Measurements from ENCODE around the gene AKAP8L. TPM values are rescaled to one million over a fixed set of nuclear protein-coding genes. Genes with fewer than 3 reads are reported as not detected.

AKAP8L gene
- polyA plus RNA-seq, 1 of the 3 experiments (the other 2 are of a cell fraction), result 44.7 TPM

DNA sequence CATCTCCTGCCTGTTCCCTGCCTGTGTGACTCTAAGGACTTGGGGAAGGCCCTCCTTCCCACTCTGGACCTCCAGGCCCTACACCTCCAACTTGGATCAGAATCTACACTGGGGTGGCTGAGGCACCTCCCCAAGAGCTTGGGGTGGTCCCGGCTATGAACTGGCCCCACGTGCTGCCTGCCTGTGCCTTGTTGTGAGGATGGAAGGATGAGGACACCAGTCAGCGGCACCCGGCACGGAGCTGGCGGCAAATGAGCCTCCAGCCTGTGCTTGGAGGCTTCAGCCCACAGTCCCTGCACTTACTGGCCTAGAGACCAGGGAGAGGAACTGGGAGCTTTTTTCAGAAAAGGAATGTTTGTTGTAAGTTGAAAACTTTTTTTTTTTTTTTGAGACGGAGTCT, 47.7 kb downstream of the AKAP8L start:
- Histone ChIP-seq H3F3A (replicated peaks; ENCODE audit: insufficient read depth) (no peaks in the 10 kb centered on the region), H3K4me1 (ENCODE audit: control insufficient read depth in 1 of 2, insufficient read depth in 2 of 2, low read depth in 1 of 2, low read length in 1 of 2) (peaks cover 0 to 10% of the 10 kb centered on the region in 2 experiments; a peak in 1 of 4 replicates), H3K27me3 (ENCODE audit: insufficient read depth) (no peaks in the 10 kb centered on the region), H3K27ac (ENCODE audit: low read depth in 2 of 2, low read length in 1 of 2) (no peak overlapping the region), H3K36me3 (replicated peaks in 1 of 2; ENCODE audit: control insufficient read depth in 1 of 2, insufficient read depth in 2 of 2, low read length in 1 of 2) (peaks cover 28 to 64% of the 10 kb centered on the region in 2 experiments), H3K9ac (no peak overlapping the region), H2AFZ (ENCODE audit: low read depth) (no peak overlapping the region), H3K79me2 (ENCODE audit: insufficient read depth) (peaks cover 43% of the 10 kb centered on the region), H3K4me3 (ENCODE audit: low read depth in 2 of 2, low read length in 1 of 2) (no peak overlapping the region), H3K9me2 (no peaks in the 10 kb centered on the region), H4K20me1 (ENCODE audit: insufficient read depth) (peaks cover 36% of the 10 kb centered on the region), H3K4me2 (no peak overlapping the region), H3K9me3 (no peaks in the 10 kb centered on the region)
- WGBS (ENCODE audit: low lambda C conversion rate), result 100% methylated on average over 2 of the region's 7 CpGs
- TF ChIP-seq, protein P1, sequence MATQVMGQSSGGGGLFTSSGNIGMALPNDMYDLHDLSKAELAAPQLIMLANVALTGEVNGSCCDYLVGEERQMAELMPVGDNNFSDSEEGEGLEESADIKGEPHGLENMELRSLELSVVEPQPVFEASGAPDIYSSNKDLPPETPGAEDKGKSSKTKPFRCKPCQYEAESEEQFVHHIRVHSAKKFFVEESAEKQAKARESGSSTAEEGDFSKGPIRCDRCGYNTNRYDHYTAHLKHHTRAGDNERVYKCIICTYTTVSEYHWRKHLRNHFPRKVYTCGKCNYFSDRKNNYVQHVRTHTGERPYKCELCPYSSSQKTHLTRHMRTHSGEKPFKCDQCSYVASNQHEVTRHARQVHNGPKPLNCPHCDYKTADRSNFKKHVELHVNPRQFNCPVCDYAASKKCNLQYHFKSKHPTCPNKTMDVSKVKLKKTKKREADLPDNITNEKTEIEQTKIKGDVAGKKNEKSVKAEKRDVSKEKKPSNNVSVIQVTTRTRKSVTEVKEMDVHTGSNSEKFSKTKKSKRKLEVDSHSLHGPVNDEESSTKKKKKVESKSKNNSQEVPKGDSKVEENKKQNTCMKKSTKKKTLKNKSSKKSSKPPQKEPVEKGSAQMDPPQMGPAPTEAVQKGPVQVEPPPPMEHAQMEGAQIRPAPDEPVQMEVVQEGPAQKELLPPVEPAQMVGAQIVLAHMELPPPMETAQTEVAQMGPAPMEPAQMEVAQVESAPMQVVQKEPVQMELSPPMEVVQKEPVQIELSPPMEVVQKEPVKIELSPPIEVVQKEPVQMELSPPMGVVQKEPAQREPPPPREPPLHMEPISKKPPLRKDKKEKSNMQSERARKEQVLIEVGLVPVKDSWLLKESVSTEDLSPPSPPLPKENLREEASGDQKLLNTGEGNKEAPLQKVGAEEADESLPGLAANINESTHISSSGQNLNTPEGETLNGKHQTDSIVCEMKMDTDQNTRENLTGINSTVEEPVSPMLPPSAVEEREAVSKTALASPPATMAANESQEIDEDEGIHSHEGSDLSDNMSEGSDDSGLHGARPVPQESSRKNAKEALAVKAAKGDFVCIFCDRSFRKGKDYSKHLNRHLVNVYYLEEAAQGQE (IDR thresholded peaks at IDR 0.05; ENCODE audit: low read depth, low read length), result no peak
- no peak for TF ChIP-seq YY1 (IDR thresholded peaks at IDR 0.05; ENCODE audit: low read depth)
- TF ChIP-seq, protein P2, sequence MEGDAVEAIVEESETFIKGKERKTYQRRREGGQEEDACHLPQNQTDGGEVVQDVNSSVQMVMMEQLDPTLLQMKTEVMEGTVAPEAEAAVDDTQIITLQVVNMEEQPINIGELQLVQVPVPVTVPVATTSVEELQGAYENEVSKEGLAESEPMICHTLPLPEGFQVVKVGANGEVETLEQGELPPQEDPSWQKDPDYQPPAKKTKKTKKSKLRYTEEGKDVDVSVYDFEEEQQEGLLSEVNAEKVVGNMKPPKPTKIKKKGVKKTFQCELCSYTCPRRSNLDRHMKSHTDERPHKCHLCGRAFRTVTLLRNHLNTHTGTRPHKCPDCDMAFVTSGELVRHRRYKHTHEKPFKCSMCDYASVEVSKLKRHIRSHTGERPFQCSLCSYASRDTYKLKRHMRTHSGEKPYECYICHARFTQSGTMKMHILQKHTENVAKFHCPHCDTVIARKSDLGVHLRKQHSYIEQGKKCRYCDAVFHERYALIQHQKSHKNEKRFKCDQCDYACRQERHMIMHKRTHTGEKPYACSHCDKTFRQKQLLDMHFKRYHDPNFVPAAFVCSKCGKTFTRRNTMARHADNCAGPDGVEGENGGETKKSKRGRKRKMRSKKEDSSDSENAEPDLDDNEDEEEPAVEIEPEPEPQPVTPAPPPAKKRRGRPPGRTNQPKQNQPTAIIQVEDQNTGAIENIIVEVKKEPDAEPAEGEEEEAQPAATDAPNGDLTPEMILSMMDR (IDR thresholded peaks at IDR 0.05), result no peak
- no peak for TF ChIP-seq NRF1 (IDR thresholded peaks at IDR 0.05; ENCODE audit: low read depth, low read length)
- TF ChIP-seq RXRA (IDR thresholded peaks at IDR 0.05; ENCODE audit: borderline replicate concordance, low read depth), result no peak
- TF ChIP-seq FOXM1 (IDR thresholded peaks at IDR 0.05; ENCODE audit: low read depth), result no peak
- TF ChIP-seq, protein P3, sequence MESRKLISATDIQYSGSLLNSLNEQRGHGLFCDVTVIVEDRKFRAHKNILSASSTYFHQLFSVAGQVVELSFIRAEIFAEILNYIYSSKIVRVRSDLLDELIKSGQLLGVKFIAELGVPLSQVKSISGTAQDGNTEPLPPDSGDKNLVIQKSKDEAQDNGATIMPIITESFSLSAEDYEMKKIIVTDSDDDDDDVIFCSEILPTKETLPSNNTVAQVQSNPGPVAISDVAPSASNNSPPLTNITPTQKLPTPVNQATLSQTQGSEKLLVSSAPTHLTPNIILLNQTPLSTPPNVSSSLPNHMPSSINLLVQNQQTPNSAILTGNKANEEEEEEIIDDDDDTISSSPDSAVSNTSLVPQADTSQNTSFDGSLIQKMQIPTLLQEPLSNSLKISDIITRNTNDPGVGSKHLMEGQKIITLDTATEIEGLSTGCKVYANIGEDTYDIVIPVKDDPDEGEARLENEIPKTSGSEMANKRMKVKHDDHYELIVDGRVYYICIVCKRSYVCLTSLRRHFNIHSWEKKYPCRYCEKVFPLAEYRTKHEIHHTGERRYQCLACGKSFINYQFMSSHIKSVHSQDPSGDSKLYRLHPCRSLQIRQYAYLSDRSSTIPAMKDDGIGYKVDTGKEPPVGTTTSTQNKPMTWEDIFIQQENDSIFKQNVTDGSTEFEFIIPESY (IDR thresholded peaks at IDR 0.05; ENCODE audit: borderline replicate concordance, low read depth), result no peak
- no peak for TF ChIP-seq ELF1 (IDR thresholded peaks at IDR 0.05)
- no peak for TF ChIP-seq TAF1 (IDR thresholded peaks at IDR 0.05; ENCODE audit: borderline replicate concordance, low read depth, low read length)
- no peak for TF ChIP-seq MXI1 (IDR thresholded peaks at IDR 0.05; ENCODE audit: low read depth, low read length)
- TF ChIP-seq NFIC (IDR thresholded peaks at IDR 0.05; ENCODE audit: borderline replicate concordance), result no peak
- TF ChIP-seq, protein P4, sequence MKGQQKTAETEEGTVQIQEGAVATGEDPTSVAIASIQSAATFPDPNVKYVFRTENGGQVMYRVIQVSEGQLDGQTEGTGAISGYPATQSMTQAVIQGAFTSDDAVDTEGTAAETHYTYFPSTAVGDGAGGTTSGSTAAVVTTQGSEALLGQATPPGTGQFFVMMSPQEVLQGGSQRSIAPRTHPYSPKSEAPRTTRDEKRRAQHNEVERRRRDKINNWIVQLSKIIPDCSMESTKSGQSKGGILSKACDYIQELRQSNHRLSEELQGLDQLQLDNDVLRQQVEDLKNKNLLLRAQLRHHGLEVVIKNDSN (IDR thresholded peaks at IDR 0.05; ENCODE audit: borderline replicate concordance, low read depth), result no peak
- TF ChIP-seq MEF2A (IDR thresholded peaks at IDR 0.05; ENCODE audit: borderline replicate concordance, low read depth), result no peak
- TF ChIP-seq SIN3A (IDR thresholded peaks at IDR 0.05; ENCODE audit: borderline replicate concordance, low read depth, low read length), result no peak
- TF ChIP-seq, protein P5, sequence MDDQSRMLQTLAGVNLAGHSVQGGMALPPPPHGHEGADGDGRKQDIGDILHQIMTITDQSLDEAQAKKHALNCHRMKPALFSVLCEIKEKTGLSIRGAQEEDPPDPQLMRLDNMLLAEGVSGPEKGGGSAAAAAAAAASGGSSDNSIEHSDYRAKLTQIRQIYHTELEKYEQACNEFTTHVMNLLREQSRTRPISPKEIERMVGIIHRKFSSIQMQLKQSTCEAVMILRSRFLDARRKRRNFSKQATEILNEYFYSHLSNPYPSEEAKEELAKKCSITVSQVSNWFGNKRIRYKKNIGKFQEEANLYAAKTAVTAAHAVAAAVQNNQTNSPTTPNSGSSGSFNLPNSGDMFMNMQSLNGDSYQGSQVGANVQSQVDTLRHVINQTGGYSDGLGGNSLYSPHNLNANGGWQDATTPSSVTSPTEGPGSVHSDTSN (IDR thresholded peaks at IDR 0.05), result no peak
- TF ChIP-seq, protein P6, sequence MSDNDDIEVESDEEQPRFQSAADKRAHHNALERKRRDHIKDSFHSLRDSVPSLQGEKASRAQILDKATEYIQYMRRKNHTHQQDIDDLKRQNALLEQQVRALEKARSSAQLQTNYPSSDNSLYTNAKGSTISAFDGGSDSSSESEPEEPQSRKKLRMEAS (IDR thresholded peaks at IDR 0.05; ENCODE audit: low read depth), result no peak
- TF ChIP-seq FOXJ3 (CRISPR knock-in tag; IDR thresholded peaks at IDR 0.05), result no peak
- TF ChIP-seq TEAD4 (IDR thresholded peaks at IDR 0.05; ENCODE audit: borderline replicate concordance, insufficient read depth), result no peak
- ChIA-PET POLR2A (interaction anchor here (0.6 kb wide), 1 partner anchor 42 kb away, joined by 3 read pairs; no protein-coding TSS in a partner anchor), CTCF (no interaction called here)
- DNase-seq, result no peak

All from SK-N-SH (cell line).